ENCODE data around the gene AIP.
"Not testable (repeated sequence)": the region's sequence is repeated elsewhere in the genome, so short reads cannot be mapped to it uniquely, and the experiment has no call there.

Gene AIP

DNA sequence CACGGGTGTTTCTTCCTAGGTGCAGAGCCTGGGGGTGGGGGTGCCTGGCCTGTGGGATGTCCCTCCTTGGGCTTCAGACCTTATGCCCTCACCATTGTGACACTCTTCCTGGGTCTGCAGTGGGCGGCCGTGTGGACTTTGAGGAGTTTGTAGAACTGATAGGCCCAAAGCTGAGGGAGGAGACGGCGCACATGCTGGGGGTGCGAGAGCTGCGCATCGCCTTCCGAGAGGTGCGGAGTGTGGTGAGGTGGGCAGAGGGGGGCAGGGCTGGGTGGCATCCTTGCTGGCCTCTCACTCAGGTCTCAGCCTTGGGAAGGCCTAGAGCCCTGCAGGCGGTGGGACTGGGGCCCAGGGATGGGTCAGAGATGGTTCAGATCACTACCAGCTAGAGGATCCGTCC, 25.4 kb upstream of the AIP start:
- H3K4me3 Mint-ChIP-seq = no peak overlapping the region
- H3K9me3 Mint-ChIP-seq (ENCODE audit: low read depth) = no peaks in the 10 kb centered on the region
- H3K4me1 Mint-ChIP-seq (ENCODE audit: low read depth) = peaks cover 3% of the 10 kb centered on the region
- H3K27ac Mint-ChIP-seq = no peak overlapping the region
- H3K36me3 Mint-ChIP-seq = no peaks in the 10 kb centered on the region
- no peaks in the 10 kb centered on the region for H3K27me3 Mint-ChIP-seq

DNA sequence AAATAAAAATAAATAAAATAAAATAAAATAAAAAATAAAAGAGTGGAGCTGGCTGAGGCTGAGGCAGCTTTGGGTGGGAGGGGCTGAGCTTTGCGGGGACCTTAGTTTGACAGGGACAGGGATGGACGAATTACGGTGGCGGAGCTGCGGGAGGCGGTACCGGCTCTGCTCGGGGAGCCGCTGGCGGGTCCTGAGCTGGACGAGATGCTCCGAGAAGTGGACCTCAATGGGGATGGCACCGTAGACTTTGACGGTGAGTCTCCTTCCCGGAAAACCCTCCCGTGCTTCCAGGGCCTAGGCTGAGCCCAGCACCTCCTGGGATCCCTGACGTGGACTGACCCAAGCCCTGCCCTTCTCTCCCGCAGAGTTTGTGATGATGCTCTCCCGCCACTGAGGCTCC, 24.6 kb upstream of the AIP start:
- Mint-ChIP-seq H3K27me3 (no peaks in the 10 kb centered on the region), H3K36me3 (no peaks in the 10 kb centered on the region), H3K4me1 (ENCODE audit: low read depth) (peaks cover 4% of the 10 kb centered on the region), H3K9me3 (ENCODE audit: low read depth) (no peaks in the 10 kb centered on the region), H3K4me3 (no peak overlapping the region), H3K27ac (no peak overlapping the region)

DNA sequence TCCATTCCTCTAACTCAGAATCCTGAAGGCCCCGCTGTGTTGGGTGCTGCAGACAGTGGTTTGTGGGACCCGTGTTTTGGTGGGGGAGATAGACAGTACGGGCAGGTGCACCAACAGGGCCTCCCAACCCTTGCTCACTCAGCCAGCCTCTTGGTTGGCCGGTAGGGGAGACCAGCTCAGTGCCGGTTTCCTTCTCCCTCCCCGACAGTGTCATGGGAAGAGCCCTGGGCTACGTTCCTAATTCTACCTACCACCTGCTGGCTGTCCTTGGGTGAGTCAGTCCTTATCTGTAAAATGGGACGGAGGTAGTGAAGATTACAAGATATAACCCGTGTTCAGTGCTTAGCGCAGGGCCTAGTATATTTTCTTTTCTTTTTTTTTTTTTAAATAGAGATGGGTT, 19.6 kb upstream of the AIP start:
- Mint-ChIP-seq H3K36me3 (no peaks in the 10 kb centered on the region), H3K4me1 (ENCODE audit: low read depth) (peaks cover 30% of the 10 kb centered on the region), H3K9me3 (ENCODE audit: low read depth) (no peaks in the 10 kb centered on the region), H3K4me3 (no peak overlapping the region), H3K27ac (no peak overlapping the region), H3K27me3 (no peaks in the 10 kb centered on the region)

DNA sequence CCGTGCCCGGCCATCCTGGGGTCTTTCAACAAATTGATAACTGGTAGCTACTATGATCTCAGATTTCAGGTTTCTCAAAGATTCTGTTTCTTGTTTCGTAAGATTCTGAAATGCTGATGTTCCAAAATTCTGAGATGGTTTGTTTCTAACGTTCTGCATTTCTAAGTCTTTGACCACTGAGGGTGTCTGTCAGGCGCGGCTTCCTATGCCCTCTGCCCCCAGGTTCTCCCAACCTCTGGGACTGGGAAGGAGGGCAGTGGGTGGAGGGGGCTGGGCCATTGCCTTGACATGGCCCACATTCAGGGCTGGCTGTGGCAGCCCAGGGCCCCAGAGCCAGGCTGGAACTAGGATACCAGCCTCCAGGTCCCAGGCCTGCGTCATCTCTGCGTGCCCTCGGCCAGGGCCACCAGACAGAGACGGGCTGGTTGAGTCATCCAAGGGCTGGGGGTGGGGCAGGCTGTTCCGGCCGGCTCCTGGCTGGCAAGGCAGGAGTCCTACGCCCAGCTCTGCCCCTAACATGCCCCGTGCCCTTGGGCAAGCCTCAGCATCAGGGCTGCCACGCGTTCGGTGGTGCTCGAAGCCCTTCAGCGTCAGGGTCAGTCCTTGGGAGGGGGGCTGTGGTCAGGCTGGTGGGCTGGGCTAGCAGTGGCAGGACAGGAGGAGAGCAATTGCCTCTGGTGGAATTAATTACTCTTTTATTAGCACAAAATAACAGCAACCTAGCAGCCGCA, 19.0 kb upstream of the AIP start:
- H3K36me3 Mint-ChIP-seq = no peaks in the 10 kb centered on the region
- H3K27me3 Mint-ChIP-seq = no peaks in the 10 kb centered on the region
- H3K4me1 Mint-ChIP-seq (ENCODE audit: low read depth) = peaks cover 33% of the 10 kb centered on the region
- peak overlapping the region; percentile 87 for H3K4me3 Mint-ChIP-seq
- H3K9me3 Mint-ChIP-seq (ENCODE audit: low read depth) = no peaks in the 10 kb centered on the region
- H3K27ac Mint-ChIP-seq = peak overlapping the region; percentile 91

DNA sequence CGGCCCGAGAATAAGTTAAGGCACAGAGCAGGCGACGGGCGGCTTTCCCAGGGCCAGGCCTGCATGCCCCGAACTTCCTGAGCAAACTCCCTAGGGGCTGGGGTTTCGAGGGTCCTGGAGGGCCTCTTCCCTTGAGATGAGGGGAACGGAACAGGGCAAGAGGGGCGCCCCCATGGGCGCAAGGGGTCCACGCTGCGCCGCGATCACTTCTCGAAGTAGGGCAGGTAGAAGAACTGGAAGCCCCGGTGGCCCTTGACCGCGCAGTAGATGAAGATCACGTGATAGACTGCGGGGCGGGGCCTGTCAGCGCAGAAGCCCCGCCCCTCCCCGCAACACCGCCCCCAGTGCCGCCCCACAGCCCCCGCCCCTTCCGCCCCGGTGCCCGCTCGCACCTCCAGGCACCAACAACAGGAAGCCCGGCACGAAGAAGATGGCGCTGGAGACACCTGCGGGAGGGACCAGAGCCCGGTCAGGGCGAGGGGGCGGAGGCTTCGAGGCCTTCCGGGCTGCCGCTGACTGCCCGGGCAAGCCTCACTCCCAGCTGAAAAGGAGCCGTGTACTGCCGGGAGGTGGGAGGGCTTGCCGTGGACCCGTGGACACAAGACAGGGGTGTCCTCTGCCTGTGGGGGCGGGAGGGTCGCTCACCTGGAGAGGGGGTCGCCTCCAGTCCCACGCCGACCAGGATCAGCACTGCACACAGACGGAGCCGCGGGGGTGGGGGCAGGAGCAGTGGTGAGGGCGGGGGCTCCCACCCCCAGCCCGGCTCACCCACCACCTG, 18.2 kb upstream of the AIP start:
- Mint-ChIP-seq H3K4me3 (peak overlapping the region; percentile 87), H3K27me3 (no peaks in the 10 kb centered on the region), H3K9me3 (ENCODE audit: low read depth) (no peaks in the 10 kb centered on the region), H3K36me3 (no peaks in the 10 kb centered on the region), H3K4me1 (ENCODE audit: low read depth) (peaks cover 33% of the 10 kb centered on the region), H3K27ac (peak overlapping the region; percentile 91)

DNA sequence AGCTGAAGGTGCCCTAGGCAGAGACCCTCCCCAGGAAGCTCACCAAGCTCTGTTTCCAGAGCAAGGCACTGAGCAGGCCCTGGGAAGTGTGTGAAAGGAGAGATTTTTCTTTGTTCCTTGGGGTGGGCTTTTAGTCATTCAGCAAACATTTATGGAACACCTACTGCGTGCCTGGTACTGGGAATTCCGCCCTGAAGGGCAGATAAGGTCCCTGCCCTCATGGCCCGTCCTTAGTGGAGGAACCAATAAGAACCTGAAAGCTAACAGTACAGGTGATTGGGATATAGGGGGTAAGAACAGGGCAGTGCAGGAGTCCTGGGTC, 17.7 kb upstream of the AIP start:
- no peaks in the 10 kb centered on the region for H3K27me3 Mint-ChIP-seq
- peak overlapping the region; percentile 91 for H3K27ac Mint-ChIP-seq
- H3K9me3 Mint-ChIP-seq (ENCODE audit: low read depth) = no peaks in the 10 kb centered on the region
- peak overlapping the region; percentile 87 for H3K4me3 Mint-ChIP-seq
- H3K4me1 Mint-ChIP-seq (ENCODE audit: low read depth) = peaks cover 30% of the 10 kb centered on the region
- H3K36me3 Mint-ChIP-seq = no peaks in the 10 kb centered on the region

DNA sequence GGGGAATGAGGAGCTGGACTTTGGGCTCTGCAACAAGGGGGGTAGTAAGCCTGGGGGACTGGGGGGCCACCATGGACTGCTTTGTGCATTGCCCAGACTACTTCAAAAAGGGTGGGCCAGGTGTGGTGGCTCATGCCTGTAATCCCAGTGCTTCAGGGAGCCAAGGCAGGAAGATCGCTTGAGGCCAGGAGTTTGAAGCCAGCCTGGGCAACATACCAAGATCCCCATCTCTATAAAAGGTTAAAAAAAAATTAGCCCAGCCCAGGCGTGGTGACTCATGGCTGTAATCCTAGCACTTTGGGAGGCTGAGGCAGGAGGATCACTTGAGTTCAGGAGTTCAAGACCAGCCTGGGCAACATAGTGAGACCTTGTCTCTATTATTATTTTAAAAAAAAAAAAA, 17.3 kb upstream of the AIP start:
- H3K9me3 Mint-ChIP-seq (ENCODE audit: low read depth); H3K36me3 Mint-ChIP-seq; H3K27me3 Mint-ChIP-seq: not testable (repeated sequence)
- H3K4me3 Mint-ChIP-seq = peak overlapping the region; percentile 87
- H3K27ac Mint-ChIP-seq = peak overlapping the region; percentile 91
- peaks cover 30% of the 10 kb centered on the region for H3K4me1 Mint-ChIP-seq (ENCODE audit: low read depth)

DNA sequence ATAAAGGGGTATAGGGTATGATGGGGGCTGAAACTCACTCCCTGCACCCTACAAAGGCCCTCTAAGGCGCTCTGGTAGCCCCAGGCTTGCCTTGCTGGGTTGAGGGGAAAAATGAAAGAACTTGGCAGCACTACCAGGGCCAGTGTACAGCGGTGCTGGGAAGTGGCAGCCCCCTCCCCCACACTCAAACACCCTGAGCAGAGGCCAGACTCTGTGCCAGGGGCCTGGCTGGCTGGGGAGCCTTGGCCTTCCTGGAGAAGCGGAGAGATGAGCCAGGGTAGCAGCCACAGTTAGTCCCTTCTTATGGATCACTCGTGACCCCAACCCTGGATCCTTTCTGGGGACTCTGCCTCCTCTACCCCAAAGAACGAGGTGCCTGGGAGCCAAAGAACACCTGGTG, 16.5 kb upstream of the AIP start:
- peak overlapping the region; percentile 58 for H3K27ac Mint-ChIP-seq
- peak overlapping the region; percentile 42 for H3K4me3 Mint-ChIP-seq

DNA sequence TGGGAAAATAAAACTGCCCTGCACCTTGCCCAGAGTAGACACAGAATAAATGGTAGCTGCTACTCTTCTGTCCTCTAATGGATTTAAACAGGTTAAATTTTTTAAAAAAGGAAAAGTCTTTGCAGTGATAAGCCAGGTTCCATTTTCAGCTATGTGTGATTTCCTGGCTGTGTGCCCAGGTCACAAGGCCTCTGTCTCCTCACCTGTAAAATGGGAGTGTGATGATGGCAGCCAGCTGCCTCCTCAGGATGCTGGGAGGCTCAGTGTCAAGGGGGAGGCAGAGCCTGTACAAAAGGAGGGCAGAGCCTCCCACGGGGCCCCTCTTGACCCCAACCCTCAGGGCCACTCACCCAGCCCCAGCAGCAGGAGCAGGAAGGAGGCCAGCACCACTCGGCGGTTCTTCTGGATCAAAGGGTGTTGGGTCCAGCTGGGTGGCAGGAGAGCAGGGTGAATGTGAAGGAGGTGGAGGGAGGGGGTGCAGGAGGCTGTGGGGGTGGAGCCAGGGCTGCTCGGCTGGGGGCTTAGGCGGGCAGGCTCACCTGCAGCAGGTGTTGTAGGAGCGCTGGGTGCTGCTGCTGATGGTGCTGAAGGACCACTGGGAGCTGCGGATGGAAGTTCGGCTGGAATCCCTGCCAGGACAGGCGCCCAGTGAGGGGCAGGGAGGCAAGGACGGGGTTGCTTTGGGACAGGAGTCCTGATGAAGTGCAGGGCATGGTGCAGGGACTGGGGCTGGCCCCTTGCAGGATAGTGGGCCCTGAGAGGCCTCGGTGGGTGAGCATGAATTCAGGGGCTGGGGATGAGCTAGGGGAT, 15.7 kb upstream of the AIP start:
- H3K4me3 Mint-ChIP-seq = peak overlapping the region; percentile 90
- peaks cover 30% of the 10 kb centered on the region for H3K4me1 Mint-ChIP-seq (ENCODE audit: low read depth)
- H3K27ac Mint-ChIP-seq = peak overlapping the region; percentile 81
- H3K36me3 Mint-ChIP-seq = no peaks in the 10 kb centered on the region
- H3K27me3 Mint-ChIP-seq = no peaks in the 10 kb centered on the region
- H3K9me3 Mint-ChIP-seq (ENCODE audit: low read depth) = no peaks in the 10 kb centered on the region

More for the DNA sequence above, 16.5 kb upstream of the AIP start:
- H3K4me1 Mint-ChIP-seq (ENCODE audit: low read depth) = peaks cover 30% of the 10 kb centered on the region
- no peaks in the 10 kb centered on the region for H3K9me3 Mint-ChIP-seq (ENCODE audit: low read depth)
- no peaks in the 10 kb centered on the region for H3K36me3 Mint-ChIP-seq
- H3K27me3 Mint-ChIP-seq = no peaks in the 10 kb centered on the region

DNA sequence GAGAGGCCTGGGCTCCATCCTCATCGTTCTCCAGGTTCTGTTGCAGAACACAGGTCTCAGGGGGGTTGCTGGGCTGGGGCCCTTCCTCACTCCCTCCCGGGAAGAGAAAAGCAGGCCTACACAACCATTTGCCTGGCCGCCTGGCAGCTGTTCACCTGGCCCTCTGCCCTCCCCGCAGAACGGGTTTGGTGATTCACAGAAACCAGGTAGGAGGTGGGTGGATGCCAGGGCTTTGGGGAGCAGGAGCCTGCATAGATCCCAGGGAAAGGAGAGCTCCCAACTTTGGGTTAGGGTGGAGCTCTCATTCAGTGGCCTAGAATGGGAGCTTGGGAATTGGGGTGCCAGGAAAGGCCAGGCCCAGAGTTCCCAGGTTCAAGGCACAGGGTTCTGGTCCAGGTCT, 14.8 kb upstream of the AIP start:
- H3K36me3 Mint-ChIP-seq = no peaks in the 10 kb centered on the region
- peaks cover 30% of the 10 kb centered on the region for H3K4me1 Mint-ChIP-seq (ENCODE audit: low read depth)
- no peaks in the 10 kb centered on the region for H3K9me3 Mint-ChIP-seq (ENCODE audit: low read depth)
- H3K4me3 Mint-ChIP-seq = peak overlapping the region; percentile 90
- no peaks in the 10 kb centered on the region for H3K27me3 Mint-ChIP-seq
- peak overlapping the region; percentile 88 for H3K27ac Mint-ChIP-seq

DNA sequence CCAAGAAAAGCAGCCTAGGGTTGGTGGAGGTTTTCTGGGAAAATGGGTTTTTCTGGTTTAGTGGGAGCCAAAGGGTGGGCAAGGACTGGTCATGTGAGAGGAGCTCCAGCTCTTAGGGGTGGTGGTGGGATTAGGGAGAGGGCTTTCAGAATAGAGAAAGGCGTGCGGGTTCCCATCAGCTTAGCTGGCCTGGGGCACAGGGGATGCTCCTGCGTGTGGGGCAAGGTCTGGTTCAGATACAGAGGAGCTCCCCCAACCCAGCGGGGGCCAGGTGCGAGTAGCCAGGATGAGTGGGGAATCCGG, 14.4 kb upstream of the AIP start:
- no peaks in the 10 kb centered on the region for H3K27me3 Mint-ChIP-seq
- H3K4me1 Mint-ChIP-seq (ENCODE audit: low read depth) = peaks cover 29% of the 10 kb centered on the region
- H3K4me3 Mint-ChIP-seq = peak overlapping the region; percentile 90
- no peaks in the 10 kb centered on the region for H3K9me3 Mint-ChIP-seq (ENCODE audit: low read depth)
- no peaks in the 10 kb centered on the region for H3K36me3 Mint-ChIP-seq
- peak overlapping the region; percentile 88 for H3K27ac Mint-ChIP-seq

DNA sequence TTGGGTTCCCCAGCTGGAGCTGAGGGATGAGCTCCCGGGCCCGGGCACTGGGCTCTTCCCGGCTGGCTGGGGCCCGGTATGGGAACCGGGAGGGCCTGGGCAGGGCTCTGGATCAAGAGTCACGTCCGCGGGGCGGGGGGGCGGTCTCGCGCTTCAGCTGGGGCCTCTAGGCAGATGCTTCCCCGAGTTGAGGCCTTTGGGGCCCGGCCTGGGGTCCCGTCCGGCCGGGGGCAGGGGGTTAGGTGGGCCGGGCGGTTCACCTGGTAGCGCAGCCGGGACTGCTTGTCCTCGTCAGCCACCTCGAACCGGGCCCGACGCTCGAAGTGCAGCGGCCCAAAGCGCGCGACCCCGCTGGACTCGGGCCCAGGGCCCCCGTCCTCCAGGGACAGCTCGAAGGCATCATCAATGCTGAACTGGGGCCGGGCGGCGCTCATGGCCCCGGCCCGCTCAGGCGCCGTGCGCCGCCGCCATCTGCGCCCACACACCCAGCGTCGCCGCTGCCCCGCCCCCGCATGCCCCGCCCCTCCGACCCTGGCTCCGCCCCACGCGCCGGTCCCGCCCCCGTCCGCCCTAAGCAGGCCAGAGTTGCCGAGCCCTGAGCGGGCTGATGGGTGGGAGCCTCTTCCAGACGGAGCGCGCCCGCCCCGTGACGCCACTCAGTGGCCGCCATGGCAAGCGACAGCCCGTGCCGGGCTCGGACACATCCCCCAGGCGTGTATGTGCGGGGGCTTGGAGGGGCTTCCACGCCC, 13.9 kb upstream of the AIP start, which contains the start of gene TMEM134:
Gene TMEM134, minus strand, starts transcription at position 493 of the 749 bp plus-strand sequence. Its CDS starts 59 bp downstream, at position 434.
- Mint-ChIP-seq H3K27ac (peak within 1 kb of the TSS; percentile 88), H3K27me3 (no peaks in the 10 kb centered on the region), H3K4me3 (peak within 1 kb of the TSS; percentile 90), H3K36me3 (no peaks in the 10 kb centered on the region), H3K9me3 (ENCODE audit: low read depth) (no peaks in the 10 kb centered on the region), H3K4me1 (ENCODE audit: low read depth) (peaks cover 26% of the 10 kb centered on the region)

DNA sequence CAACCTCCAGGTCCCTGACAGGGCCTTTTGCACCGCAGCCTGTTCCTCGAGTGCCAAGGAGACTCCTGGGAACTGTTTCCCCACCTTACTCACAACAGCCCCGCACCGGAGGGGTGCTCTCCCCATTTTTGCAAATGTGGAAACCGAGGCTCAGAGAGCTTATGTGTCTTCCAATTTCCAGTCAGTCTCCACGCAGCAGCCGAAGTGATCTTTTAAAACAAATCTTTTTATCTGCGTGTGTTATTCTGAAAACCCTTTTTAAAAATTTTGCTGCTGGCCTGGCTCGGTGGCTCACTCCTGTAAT, 13.4 kb upstream of the AIP start:
- H3K4me3 Mint-ChIP-seq = peak overlapping the region; percentile 77
- H3K9me3 Mint-ChIP-seq (ENCODE audit: low read depth) = no peaks in the 10 kb centered on the region

DNA sequence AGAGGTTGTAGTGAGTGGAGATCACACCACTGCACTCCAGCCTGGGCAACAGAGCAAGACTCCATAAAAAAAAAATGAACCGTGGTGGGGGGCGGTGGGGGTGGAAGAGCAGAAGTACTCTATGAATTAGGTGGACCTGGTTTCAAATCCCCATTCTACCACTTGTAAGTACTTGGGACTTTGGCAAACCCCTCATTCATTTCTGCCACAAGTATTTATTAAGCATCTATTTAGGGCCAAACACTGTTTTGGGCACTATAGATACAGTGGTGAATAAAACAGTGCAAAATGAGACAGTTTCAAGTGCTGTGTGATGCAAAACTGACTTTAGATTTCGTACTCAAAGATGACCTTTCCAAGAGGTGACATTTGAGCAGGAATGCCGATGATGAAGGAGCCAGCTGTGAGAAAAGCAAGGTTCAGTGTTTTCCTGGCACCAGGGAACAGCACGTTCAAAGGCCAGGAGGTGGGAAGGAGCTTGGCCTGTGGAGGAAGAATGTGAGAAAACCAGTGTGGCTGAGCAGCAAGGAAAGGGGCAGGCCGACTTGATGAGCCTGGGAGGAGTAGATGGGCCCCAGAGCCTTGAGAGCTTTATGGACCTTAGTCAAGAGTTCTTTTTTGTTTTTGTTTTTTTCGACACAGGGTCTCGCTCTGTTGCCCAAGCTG, 12.4 kb upstream of the AIP start:
- peaks cover 17% of the 10 kb centered on the region for H3K4me1 Mint-ChIP-seq (ENCODE audit: low read depth)
- no peaks in the 10 kb centered on the region for H3K9me3 Mint-ChIP-seq (ENCODE audit: low read depth)
- H3K36me3 Mint-ChIP-seq = no peaks in the 10 kb centered on the region
- H3K27ac Mint-ChIP-seq = no peak overlapping the region
- peak overlapping the region; percentile 77 for H3K4me3 Mint-ChIP-seq
- no peaks in the 10 kb centered on the region for H3K27me3 Mint-ChIP-seq

More for the DNA sequence above, 13.4 kb upstream of the AIP start:
- Mint-ChIP-seq H3K27ac (peak overlapping the region; percentile 64), H3K4me1 (ENCODE audit: low read depth) (peaks cover 21% of the 10 kb centered on the region), H3K27me3 (no peaks in the 10 kb centered on the region), H3K36me3 (no peaks in the 10 kb centered on the region)

Data from activated naive CD8-positive, alpha-beta T cell (primary cell).